Hematopoietic multipotent progenitor cell treated with erythropoietin and hydrocortisone succinate and interleukin-3 and kit ligand, for 17 days (in vitro differentiated cells): Measurements from ENCODE around the gene ENOX2.
"Not testable (repeated sequence)": the region's sequence is repeated elsewhere in the genome, so short reads cannot be mapped to it uniquely, and the experiment has no call there.

Experiments
- DNase-seq: peaks from one replicate; pipeline ENCODE4 v3.0.0-alpha.2; 2015; ENCODE audit warnings: low spot score

ENOX2 gene

GRCh38 chrX:130825525-130825924, 77.5 kb downstream of the ENOX2 start:
- no peak for DNase-seq

GRCh38 chrX:130819367-130819766, 83.6 kb downstream of the ENOX2 start:
- not testable (repeated sequence) for DNase-seq

GRCh38 chrX:130813932-130814331, 89.1 kb downstream of the ENOX2 start:
- not testable (repeated sequence) for DNase-seq

- DNase-seq: no peak
Observed at GRCh38 chrX:130810561-130810960, 92.4 kb downstream of the ENOX2 start.

- DNase-seq: no peak
Observed at GRCh38 chrX:130805903-130806302, 97.1 kb downstream of the ENOX2 start.

- no peak for DNase-seq
Observed at GRCh38 chrX:130803537-130803936, 99.5 kb downstream of the ENOX2 start.

- DNase-seq: no peak
Observed at GRCh38 chrX:130801901-130802300, 101.1 kb downstream of the ENOX2 start.

- DNase-seq: no peak
Observed at GRCh38 chrX:130799393-130799792, 103.6 kb downstream of the ENOX2 start.

GRCh38 chrX:130793975-130794374, 109.0 kb downstream of the ENOX2 start:
- DNase-seq: no peak

GRCh38 chrX:130791870-130792269, 111.1 kb downstream of the ENOX2 start:
- DNase-seq: not testable (repeated sequence)

GRCh38 chrX:130789793-130790192, 113.2 kb downstream of the ENOX2 start:
- no peak for DNase-seq

GRCh38 chrX:130788786-130789581, 114.0 kb downstream of the ENOX2 start:
- DNase-seq: no peak

GRCh38 chrX:130786030-130786429, 117.0 kb downstream of the ENOX2 start:
- no peak for DNase-seq

GRCh38 chrX:130778773-130779172, 124.2 kb downstream of the ENOX2 start:
- DNase-seq: no peak

- DNase-seq: no peak
Observed at GRCh38 chrX:130775849-130776248, 127.2 kb downstream of the ENOX2 start.

- DNase-seq: no peak
Observed at GRCh38 chrX:130772776-130773143, 130.2 kb downstream of the ENOX2 start.

GRCh38 chrX:130772105-130772775, 130.8 kb downstream of the ENOX2 start:
- no peak for DNase-seq

GRCh38 chrX:130771648-130772047, 131.4 kb downstream of the ENOX2 start:
- DNase-seq: no peak

GRCh38 chrX:130771230-130771629, 131.8 kb downstream of the ENOX2 start:
- no peak for DNase-seq

GRCh38 chrX:130770615-130771014, 132.4 kb downstream of the ENOX2 start:
- DNase-seq: no peak

- DNase-seq: no peak
Observed at GRCh38 chrX:130769835-130770234, 133.2 kb downstream of the ENOX2 start.

- no peak for DNase-seq
Observed at GRCh38 chrX:130758072-130758471, 144.9 kb downstream of the ENOX2 start.

- DNase-seq: no peak
Observed at GRCh38 chrX:130756233-130756632, 146.8 kb downstream of the ENOX2 start.

- no peak for DNase-seq
Observed at GRCh38 chrX:130754353-130754752, 148.7 kb downstream of the ENOX2 start.
